Measurements from ENCODE around the gene AVEN.

GRCh38 chr15:34011481-34011880, 27.5 kb downstream of the AVEN start:
- no peak for TF ChIP-seq CTCF (IDR thresholded peaks at IDR 0.05)
- no peak for TF ChIP-seq POLR2AphosphoS5 (IDR thresholded peaks at IDR 0.05)
- no peak for TF ChIP-seq POLR2A (IDR thresholded peaks at IDR 0.05)

Measured in breast epithelium (tissue), 3 donors.